ENCODE results near the gene TENM3.

TENM3 gene

DNA sequence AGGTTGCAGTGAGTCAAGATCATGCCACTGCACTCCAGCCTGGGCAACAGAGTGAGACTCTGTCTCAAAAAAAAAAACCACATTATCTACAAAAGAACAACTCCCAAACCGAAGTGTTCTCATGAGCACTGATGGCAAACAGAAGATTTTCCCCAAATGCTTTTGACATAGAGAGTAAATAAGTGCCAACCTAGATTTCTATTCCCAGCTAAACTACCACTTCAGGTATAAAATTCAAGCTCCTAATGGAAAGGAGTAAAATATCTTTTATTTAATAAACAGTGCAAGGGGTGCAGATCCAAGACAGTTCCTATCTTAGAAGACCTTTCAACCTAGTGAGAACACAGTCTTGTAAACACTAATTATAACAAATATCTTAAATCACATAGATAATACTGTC lies 170.3 kb downstream of the TENM3 start:
- no peak for DNase-seq

DNA sequence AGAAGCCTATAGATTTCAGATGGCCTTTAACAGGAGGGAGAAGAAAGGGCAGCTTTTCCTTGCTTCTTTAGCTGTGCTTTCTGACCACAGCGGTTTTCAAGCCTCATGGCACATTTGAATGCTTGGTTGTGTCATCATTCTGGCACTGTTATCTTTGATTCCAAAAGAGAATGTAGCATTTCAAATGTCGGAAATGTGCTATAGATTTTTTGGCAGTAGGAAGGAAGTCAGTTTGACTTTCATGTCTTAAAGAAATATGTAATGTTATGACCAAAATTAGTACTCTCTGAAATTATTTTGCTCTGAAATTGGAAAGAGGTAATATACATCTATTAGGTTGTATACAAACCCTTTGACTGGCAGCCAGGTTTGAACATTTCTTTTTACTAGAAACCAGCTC lies 171.9 kb downstream of the TENM3 start:
- no peak for DNase-seq

DNA sequence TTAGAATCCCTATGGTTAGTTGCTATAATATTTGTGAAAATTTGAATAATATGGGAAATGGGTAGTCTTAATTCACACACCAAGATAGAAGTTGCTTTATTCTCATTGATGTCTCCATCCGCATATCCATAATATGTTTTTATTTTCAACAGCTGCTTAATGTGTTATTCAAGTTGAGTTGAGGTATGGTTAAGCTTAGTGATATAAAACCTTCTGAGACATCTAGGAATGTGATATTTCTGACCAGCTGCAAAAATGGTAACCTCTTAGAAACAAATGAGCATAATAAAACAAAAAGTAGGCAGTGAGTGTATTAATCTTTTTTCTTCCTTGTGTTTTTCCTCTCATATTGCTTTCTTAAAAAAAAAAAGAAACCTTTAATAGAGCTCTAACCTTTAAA lies 172.9 kb downstream of the TENM3 start:
- DNase-seq: no peak

DNA sequence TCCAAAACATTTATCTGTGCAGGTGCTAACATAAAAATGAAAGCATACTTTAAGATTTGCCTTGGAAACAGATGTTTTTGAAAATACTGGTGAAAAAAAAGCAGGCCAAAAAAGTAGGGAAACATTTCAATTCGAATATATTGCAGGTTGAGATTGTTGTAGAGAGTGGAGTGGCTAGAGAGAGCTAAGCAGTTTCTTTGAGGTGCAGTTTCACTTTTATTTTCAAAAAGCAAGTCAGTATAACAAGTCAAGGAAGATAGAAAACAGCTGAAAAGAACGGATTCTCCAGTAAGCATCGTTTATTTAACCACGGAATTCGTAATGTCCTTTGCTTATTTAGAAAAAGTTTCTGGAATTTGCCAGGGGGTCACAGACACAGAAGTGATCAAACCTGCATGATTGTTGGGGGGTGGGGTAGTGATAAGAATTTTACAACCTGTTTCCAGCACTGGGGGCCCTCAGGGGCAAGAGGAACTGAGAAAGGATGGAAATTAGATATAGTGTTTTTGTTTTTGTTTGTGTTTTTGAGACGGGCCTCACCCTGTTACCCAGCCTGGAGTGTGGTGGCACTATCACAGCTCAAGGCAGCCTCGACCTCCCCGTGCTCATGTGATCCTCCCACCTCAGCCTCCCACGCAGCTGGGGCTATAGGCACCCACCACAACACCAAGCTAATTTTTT lies 175.0 kb downstream of the TENM3 start:
- no peak for DNase-seq

DNA sequence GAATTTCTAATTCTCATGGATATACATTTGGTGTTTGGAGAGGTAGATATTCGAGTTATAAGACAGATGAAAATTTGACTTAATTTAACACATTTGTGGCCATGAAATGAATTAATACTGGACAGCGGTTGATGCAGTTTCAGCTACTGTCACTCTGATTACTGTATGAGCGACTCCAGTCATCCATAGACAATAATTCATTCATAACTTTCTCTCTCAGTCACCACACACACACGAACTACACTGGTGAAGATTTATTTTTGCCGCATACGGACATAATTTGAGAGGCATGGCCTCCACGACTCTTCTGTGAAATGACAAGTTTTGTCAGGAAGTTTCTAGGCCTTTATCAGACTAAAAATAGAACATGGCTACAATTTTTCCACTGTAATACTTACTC lies 177.0 kb downstream of the TENM3 start:
- no peak for DNase-seq

DNA sequence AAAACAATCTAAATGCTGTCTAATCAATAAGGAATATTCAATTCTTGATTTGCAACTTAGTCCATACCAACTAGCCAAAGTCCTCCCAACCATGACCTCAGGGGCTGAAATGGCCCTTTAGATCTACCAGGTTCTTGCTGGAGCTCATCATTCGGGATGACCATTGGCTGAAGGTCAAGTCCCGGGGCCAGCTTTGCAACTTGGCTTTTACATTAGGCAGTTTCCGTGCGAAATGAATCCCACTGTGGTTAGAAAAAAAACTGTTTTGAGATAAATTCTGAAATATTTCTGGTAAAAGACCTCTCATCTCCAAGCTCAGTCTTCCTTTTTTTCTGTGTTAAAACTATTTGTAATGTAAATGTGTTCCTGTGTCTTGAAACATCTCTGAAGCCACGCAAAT lies 178.6 kb downstream of the TENM3 start:
- DNase-seq: no peak

DNA sequence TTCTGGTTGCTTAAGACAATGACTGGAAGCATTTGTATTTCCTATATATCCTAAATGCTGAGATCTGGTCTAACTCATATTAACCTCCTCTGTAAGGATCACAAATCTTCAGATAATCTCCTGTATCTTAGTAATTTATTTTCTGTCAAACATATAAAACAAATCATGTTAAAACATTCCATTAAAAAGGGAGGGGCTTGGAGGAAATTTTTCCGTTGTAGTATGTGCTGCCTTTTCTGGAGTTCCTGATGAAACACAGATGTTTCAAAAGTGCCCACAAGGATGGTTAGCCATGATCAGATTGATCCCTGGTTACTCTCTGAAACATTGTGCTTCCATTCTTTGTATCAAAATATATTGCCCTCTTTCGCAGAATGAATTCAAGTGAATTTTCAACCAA lies 182.1 kb downstream of the TENM3 start:
- DNase-seq: no peak

DNA sequence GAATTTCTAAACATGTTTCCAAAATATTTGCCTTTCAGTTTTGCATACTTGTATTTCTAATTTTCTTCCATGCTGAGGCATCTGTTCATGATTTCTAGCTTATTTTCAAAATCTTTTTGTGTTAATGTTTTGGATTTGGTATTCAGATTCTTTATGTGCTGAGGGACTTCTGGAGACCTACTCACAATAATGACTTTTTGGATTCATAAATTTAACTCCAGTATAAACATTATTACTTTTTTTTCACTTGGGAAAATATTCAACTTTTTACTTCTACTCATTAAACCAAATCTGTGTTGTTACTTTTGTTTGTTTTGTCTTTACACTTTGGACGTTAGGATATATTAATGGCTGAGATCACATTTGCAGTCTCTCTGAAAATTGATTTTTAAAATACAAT lies 183.7 kb downstream of the TENM3 start:
- DNase-seq: no peak

DNA sequence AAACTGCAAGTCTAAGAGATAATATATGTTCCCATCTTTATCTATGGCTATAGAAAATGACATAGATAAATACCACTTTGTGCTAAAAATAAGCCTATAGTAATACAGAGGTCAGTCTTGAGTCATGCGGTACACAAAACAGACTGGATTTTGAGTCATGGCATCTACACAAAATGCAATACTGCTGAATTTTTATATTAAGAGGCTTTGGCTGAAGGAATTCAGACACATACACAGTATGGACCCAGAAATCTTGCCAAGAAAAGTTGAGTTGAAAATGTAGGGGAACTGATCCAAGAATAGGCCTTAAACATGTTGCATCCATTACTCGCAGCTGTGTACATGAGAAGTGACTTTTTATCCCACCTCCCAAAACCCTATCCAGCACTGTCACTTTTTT lies 184.4 kb downstream of the TENM3 start:
- no peak for DNase-seq

DNA sequence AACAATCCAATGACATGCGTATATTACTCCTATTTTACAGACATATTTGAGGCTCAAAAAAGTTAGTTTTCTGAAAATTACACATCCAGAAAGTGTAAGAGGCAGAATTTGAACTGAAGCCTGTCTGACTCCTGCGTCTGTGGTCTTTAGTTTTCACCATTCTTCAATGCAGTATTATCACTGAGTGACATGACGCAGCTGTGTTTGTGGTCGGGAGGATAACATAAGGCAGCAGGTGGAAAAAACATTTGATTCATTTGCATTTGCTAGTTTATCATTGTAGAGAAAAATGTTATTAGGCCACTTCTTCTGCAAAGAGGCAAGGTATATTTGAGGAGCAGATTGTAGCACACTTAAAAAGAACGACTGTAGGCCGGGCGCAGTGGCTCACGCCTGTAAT lies 186.7 kb downstream of the TENM3 start:
- DNase-seq: no peak

DNA sequence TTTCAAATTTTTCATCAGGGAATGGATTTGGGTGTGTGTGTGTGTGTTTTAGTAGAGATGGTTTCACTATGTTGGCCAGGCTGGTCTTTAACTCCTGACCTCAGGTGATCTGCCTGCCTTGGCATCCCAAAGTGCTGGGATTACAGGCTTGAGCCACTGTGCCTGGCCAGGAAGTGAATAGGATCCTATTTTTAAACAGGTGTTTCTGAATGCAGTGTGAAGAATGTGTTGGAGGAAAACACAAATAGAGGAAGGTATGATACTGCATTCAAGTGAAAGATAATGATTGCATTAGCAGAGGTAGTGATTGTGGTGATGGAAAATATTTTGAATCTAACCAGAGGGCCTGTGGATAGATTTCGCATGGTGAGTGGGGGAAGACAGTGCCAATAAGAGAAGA lies 189.6 kb downstream of the TENM3 start:
- no peak for DNase-seq

DNA sequence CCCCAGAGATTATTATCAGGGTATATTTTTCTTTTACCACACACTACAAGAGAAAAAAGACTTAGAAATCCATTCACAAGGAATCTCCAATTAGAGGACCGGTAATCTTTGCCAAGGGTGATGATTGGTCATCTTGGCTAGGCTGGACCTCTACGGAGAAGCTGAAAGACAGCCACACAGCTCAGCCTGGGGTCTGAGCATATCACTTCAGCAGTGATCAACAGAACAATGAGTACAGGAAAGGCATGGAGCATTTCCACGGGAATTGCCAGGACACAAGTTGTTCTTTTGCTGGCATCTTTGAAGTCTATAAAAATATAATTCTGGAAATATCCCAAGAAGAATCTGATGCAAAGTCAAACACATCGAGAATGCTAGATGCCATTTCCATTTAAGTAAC lies 191.5 kb downstream of the TENM3 start:
- DNase-seq: no peak

DNA sequence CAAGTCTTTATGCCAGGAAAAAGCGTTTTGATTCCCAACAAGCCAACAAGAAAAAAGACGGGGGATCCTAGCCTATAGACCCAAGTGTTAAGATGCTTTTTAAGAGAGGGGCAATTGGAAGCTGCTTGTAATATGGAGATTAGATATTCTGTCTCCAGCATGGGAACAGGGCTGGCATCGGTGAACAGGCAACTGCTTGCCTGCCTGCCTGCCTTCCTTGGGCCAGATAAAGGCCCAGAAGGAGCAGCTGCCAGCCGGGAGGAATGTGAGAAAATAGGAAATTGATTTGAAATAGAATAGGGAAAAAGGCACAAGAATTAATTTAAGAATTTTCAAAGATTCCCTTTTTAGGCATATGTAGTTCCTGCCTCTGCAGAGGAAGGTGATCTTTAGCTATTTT lies 192.2 kb downstream of the TENM3 start:
- DNase-seq: no peak

DNA sequence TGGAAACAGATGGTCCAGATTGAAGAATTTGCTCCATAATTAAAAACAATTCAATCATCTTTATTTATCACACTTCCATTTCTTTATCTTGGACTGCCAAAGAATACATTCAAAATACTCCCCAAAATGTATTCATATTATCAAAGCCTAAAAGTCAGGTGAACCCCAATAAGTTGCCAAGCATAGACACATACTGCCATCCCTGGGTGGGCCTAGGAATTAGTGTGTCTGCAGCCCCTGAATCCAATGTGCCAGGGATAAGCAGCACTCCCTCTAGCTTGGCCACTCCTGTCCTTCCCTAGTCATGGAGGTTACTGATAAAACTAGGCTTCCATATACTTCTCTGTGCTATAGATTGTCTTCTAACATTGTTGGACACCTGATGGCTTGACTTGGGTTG lies 199.9 kb downstream of the TENM3 start:
- no peak for DNase-seq

DNA sequence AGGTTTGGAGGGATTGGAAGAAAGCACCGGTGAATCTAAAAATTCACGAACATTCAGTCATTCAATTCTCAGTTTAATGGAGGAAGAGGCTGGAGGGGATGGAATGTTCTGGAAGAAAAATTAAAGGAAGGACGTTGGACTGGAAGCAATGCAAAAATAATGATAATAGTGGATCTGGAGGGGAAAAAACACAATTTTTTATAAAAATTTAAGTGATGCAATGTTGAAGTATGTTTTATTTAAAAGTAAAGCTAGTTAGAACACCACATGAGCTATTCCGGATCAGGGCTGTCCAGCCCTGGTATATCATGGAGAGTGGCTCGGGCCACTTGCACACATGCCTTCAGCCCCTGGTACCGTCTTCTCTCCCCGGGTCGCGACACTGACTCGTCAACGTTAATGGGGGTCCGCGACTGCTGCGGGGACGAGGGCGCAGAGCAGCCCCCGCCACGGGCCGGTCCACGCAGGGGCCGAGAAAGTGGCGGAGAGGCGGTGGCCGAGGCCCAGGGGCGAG lies 204.6 kb downstream of the TENM3 start:
- no peak for DNase-seq

DNA sequence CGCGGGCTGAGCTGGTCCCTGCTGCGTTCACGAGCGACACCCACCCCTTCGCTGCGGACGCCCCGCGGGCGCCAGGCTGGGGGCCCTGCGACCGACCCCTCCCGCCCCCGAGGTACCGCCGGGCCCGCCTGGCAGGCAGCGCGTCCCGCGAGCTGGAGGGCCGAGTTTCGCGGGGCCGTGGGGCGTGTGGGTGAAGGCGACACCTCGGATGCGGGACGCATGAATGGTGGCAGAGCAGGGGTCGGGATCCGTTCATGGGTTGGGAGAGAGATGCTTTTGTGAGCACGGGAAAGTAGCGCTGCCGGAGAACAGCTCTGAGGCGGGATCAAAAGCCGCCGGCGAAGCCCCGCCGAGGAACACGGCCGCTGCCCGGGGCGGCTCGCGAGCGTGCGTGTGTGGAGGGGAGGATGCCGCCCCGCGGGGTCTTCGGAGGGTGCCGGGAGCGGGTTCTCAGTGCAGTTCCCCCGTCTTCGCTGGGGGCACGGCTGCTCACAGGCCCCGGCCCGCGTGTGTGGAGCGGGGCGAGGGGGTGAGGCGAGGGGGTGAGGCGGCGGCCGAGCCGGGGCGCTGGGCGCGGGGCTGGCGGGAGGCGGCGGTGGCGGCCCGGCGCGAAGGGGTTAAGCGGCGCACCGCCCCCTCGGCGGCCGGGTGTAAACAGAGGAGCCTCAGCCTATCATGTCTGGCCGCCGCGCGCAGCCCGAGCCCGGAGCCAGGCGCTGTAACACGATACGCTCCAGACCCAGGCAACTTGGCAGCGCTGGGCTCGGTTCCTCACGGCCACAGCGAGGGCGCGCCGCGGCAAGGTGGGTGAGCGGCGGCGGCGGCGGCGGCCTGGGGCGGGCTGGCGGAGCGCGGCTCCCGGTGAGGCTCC lies 205.3 kb downstream of the TENM3 start:
- peak; percentile 36 to 41 for DNase-seq

DNA sequence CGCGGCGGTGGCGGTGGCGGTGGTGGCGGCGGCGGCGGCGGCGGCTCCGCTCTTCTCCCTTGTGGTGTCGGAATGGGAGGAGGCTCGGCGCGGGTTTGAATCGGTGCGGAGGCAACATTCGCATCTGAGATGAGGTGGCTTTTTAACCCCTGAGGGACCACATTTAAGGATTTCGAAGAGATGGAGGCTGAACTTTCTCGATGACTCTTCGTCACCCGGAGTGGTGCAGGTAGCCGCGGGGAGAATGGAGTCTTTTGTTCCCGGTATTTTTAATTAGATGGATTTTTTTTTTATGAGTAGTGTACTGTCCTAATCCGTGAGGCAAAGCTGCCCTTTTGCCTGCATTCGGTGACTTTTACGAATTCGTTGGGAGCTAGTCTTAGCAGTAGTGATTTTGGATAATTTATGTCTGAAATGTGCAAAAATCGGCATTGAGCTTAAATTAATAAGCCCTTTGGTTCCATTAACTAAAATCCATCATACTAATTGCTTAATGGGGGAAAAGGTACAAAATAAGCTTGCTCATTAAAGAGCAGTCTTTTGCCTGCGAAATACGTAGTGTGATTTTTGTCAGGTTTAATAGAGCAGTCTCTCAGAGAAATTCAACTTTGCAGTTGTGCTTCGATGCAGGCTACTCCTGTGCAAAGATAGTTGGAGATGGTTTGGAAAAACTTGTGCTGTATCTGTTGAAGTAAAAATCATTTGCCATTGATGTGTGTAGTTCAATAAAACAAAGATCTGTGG lies 206.2 kb downstream of the TENM3 start:
- DNase-seq: peak in 1 of 2 experiments; percentile 21

DNA sequence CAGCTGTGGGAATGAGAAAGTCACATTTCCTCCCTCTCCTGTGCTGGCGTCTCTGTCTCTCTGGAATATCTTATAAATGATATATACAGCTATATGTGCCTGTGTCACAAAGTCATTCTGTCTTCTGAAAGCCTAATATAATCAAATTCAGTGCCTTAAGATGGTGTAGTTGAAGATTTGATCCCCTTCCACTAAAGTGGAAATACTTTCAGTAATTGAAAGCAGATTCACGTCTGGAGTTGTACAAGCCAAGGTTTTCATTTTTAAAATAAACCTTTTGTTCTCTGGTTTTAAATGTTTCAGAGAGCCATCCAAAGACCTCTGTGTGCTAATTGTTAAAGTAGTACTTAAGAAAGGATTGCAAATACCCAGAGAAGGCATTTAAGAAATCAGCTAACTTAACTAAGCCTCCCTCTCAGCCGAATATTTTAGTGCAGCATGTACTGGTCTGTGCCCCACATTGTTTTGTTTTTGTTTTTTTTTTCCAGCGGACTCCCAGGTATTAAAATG lies 206.8 kb downstream of the TENM3 start:
- DNase-seq: no peak

DNA sequence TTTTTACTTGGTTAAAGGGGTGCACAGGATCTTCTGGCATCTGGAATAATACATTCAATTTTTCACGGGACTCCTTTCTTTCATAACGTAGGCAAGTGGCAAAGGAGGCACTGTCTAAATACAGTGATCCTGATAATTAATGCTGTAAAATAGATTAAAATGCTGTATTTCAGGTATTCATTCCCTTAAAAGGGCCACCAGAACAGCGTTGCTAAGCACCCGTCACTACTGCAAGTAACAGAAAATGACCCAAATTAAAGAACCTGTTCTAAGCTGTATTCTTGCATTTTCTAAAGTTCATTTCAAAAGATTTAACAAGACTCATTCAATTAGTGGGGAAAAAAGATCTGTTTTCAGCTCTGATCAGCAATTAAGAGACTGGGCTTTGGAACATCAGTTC lies 208.2 kb downstream of the TENM3 start:
- DNase-seq: no peak

DNA sequence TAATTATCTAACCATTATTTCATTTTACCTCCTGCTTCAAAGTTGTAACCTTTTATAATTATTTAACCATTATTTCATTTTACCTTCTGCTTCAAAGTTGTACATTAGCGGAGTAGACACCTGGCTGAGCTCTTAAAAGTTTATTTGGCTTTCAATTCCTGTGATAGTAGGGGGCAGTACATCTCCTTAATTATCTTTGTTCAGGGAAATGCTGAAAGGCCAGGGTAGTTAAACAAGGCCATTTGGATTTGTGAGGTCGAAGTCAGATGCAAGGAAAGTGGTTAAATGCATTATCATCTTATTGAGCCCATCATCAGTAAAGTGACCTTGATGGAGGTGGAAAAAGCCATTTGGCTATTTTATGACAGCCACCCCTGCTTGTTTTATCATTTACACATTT lies 210.6 kb downstream of the TENM3 start:
- no peak for DNase-seq

DNA sequence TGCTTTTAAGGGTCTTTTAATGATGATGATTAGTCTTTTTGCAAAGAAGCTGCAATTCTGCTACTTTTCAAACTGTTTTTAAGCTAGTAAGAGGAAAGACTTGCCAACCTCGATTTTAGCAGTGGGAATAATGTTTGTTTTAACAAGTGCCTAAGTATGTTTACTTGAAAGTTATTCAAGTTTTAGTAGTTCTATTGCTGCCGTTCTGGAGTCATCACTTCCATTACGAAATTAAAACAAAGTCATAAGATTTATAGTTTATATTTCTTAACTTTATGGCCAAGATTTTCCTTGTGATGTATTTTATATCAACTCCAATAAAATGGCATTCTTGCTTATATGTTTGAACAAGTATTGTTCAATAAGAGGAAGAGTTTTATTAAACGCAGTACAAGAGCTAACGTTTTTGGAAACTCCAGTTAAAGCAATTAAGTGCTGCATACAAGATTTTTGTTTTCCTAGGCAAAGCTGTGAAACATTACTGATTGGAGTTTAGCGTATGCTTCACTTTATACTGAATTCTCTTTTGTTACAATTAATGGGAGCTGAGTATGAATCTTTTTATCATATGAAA lies 211.3 kb downstream of the TENM3 start:
- no peak for DNase-seq

DNA sequence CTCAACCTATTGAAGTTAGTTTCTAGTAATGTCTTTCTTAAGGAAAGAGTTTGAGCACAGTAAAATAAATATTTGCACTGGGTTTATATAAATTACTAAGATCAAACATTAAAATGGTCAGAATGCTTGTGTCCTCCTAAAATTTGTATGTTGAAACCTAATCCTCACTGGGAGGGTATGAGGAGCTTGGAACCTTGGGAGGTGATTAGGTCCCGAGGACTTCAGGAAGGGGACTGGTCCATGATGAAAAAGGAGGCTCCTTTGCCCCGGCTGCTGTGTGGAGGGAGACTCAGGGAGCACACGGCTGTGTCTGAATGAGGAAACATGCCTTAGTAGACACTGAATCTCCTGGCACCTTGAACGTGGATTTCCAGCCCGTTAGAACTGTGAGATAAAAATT lies 221.9 kb downstream of the TENM3 start:
- no peak for DNase-seq

DNA sequence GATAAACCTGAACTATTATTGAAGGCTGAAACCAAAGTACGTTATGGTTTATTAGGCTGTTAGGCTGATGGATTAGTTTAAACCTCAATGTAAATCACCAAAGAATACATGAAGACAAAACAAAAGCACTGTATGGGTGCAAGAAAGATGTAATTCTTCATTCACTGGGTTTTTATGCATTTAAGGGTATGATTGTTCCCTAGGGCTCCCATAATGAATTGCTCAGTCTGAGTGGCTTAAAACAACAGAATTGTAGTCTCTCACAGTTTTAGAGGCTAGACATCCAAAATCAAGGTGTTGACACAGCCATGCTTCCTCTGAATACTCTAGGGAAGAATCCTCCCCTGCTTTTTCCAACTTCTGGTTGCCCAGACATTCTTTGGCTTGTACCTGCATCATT lies 222.8 kb downstream of the TENM3 start:
- DNase-seq: no peak

Measured in activated CD4-positive, alpha-beta T cell treated with anti-CD3 and anti-CD28 coated beads, Interleukin-2, amount 50 U/mL, for 48 hours (primary cell).